UCSD-AML1 (cell line): ENCODE measurements around the gene SAMM50.
A peak's percentile ranks its signal among the peaks of the same experiment; 100 is the strongest.

ENCODE experiments used
- DNase-seq: peaks from one replicate; lab custom pipeline; 2025; ENCODE audit not compliant: unreplicated experiment; lab: John Stamatoyannopoulos, UW

SAMM50 gene

GRCh38 chr22:43945632-43946383 lies 9.4 kb upstream of the SAMM50 start:
- DNase-seq = peak; percentile 81

- no peak for DNase-seq
Observed at GRCh38 chr22:43946384-43946667, 8.9 kb upstream of the SAMM50 start.

DNA sequence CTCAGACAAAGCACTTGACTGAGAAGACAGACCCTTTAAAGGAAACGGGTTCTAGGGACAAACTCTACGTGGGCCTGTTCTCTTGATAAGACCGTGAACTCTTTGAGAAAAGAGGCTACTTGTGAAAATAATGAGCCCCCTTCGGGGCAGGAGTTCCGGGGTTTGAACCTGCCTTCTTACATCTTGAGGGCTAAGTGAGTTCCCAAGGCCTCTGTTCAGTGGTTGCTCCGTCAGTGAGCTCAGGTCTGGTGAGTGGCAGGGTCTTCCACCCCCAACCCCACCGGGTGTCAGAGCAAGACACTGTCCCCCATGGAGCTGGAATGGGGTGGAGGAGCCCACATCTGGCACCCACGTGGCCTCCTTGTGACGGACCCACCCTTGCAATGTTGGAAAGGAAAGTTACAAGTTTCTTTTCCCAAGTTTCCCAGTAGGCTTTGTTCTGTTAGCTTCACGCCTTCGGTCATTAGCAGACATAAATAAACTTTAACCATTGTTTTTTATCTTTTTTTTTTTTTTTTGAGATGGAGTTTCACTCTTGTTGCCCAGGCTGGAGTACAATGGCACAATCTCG lies 6.3 kb upstream of the SAMM50 start:
- no peak for DNase-seq

DNA sequence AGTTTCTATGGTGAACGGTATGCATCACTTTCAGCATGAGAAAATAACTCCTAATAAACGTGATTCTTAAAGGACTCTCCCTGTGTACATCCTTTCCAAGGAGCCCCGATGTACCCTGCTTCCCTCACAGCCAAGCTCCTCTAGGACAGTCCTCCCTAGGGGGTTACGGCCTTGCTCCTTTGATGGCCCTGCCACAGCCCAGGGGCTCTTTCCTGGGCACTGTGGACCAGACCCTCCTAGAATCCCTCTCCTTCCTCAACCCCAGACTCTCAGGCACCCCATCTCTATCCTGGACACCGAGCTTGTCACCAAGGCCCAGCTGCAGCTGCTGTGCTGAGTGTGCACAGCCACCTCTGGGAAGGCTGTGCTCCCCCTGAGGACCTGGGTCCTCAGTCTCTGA lies 3.9 kb upstream of the SAMM50 start:
- no peak for DNase-seq

- DNase-seq = no peak
Observed at GRCh38 chr22:43951966-43952365, 3.3 kb upstream of the SAMM50 start.

- DNase-seq = no peak
Observed at GRCh38 chr22:43953988-43954785, 1.1 kb upstream of the SAMM50 start.

DNA sequence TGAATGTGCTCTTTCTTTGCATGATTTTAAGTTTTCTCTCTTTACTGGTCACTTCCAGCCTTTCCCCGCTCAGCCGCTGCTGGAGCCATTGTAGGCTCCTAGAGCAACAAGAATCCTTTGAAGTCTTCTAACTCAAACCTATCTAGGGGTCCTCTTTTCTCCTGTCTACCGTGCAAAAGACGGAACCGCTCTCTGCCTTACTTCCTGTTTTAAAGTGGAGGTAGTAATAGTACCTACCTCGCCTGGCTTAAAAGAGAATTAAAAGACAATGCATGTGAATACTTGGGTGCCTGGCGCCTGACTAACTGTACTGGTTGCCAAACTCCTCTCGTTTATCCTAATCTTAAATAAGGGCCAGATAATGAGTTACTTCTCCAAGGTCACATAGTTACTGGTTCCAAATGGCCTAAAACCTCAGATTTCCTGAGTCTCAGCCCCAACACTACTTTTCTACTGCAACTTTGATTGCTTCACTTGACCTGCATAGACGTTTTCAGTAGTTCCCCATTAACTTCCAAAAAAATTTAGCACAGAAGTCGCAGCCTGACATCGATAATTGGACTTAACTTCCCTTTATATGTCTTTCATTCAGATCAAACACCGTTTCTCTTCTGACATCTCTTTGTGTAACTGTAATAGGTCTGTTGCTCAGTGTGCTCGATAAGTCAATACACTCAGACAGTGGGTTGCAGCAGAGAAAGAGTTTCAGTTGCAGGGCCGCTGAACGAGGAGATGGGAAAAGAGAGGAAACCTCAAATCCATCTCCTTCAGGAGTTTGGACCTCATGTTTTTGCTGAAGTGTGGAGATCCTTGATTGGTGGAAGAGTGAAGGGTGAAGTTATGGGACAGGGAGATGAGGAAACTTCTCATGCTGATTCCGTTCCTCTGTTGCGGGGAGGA lies 891 bp downstream of the SAMM50 start:
- no peak for DNase-seq

- no peak for DNase-seq
Observed at GRCh38 chr22:43956805-43957463, 1.7 kb downstream of the SAMM50 start.

DNA sequence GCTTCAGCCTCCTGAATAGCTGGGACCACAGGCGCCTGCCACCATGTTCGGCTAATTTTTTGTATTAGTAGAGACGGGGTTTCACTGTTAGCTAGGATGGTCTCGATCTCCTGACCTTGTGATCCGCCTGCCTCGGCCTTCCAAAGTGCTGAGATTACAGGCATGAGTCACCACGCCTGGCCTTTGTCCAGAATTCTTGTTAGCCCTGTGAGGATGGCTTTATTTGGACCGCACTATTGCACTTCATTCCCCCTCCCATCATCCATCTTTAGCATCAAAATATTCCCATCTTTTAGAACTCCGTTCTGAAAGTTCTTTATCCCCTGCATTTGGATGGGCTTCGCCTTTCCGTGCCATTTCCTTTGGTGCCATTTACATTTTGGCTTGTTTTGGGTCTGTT lies 2.6 kb downstream of the SAMM50 start:
- no peak for DNase-seq

- no peak for DNase-seq
Observed at GRCh38 chr22:43964314-43964857, 9.1 kb downstream of the SAMM50 start.

GRCh38 chr22:43967069-43967468 lies 11.8 kb downstream of the SAMM50 start:
- DNase-seq = no peak

DNA sequence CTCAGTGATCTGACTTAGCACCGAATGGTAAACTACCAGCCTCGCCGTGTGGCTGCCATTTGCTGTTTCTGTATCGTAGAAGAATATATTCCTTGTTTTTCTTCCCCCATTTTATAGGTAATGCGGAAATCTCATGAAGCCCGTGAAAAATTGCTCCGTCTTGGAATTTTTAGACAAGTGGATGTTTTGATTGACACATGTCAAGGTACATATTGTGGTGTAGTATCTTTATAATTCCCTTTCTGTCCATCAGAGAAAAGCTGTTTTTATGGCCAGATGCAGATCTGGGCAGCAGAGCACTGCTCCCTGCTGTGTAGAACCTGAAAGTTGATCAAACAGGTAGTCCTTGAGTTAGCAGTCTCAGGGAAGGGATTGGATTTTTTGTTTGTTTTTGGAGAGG lies 13.4 kb downstream of the SAMM50 start:
- no peak for DNase-seq

DNA sequence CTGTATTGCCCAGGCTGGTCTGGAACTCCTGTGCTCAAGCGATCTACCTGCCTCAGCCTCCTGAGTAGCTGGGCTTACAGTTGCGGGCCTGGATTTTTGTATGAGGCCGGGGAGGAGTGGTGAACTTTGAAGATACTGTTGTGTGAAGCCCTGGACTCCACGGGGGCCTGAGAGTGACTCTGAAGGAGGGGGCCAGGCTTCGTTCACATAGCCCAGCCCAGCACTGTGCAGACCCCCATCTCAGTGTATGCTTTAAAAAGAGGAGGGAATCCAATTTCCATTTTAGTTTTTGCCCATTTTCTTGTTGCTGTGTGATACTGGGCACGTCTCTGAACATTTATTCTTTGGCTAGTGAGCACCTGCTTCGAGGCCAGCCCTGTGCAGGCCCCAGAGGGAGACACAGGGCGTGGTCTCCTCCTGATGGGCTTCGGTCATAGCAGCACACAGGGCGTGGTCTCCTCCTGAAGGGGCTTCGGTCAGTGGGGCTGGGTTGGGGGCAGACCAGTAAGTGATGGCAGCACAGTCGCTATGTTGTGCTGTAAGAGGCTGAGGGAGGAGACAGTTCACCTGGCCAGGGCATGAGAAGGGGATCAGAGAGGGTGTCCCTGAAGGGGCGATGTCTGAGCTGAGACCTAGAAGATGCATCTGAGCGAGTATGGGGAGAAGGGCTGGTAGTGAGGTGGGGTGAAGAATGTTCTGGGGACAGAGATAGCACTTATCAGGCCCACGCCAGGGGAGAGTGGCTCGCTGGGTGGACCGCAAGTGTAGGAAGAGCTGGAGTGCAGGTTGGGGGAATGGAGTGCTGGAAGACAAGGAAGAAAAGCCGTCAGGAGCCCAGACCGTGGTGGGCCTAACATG lies 14.0 kb downstream of the SAMM50 start:
- DNase-seq = no peak

GRCh38 chr22:43969989-43970755 lies 14.9 kb downstream of the SAMM50 start:
- no peak for DNase-seq

DNA sequence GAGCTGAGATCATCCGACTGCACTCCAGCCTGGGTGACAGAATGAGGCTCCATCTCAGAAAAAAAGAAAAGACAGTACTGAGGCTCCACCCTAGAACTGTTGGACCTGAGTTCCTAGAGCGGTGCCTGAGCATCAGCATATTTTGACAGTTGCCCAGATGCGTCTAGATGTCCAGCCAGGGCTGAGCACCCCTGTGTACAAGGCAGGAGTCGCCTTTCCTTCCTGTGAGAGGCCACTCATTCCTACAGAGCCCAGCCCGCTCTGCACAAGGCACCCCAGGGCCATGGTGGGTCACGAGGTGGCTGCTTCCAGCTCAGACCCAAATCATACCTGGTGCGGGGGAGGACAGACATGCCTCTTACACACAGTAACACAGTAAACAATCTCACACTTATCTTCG lies 15.9 kb downstream of the SAMM50 start:
- DNase-seq = no peak

DNA sequence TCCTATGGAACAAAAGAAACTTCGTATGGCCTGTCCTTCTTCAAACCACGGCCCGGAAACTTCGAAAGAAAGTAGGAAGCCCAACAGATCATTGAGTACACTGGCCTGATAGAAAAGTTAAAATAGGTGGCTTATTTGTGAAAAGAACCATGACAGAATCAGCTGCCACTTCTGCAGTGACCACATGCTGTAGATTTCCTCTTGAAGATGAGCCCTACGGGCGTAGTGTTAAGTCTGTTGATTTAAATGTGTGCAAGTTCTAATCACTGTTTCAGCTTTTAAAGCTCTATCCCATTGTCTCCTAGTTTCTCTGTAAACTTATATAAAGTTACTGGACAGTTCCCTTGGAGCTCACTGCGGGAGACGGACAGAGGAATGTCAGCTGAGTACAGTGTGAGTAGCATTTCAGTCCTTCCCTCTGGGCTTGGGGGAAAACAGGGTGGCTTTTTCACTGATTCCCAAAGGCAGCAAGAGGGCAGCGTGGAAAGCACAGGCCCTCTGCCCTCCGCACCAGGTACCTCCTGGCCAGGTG lies 17.8 kb downstream of the SAMM50 start:
- no peak for DNase-seq

- DNase-seq = no peak
Observed at GRCh38 chr22:43974028-43974545, 18.8 kb downstream of the SAMM50 start.

- no peak for DNase-seq
Observed at GRCh38 chr22:43975041-43975440, 19.8 kb downstream of the SAMM50 start.
